PC-9 (cell line): ENCODE measurements around the gene GPR50. TPM values are rescaled to one million over a fixed set of nuclear protein-coding genes. Genes with fewer than 3 reads are reported as not detected.

Experiments
- BruUV-seq: library from RNA; stranded (reverse); fragments of 400-500 nt; replicated peaks from 2 replicates; lab custom pipeline; 2021; lab: Mats Ljungman, UMichigan
- CTCF ChIA-PET: fragments of 300-600 bp; sonication (Branson Sonifier 250); formaldehyde crosslinking; loops from one replicate; lab custom pipeline; 2022; ENCODE audit warnings: antibody characterized with exemption; lab: Charles Lee
- POLR2A ChIA-PET: fragments of 300-600 bp; sonication (Branson Sonifier 250); formaldehyde crosslinking; loops from one replicate; lab custom pipeline; 2022; ENCODE audit warnings: antibody characterized with exemption; ENCODE audit not compliant: unreplicated experiment; lab: Charles Lee
- DNase-seq, 2 experiments: peaks; one replicate each; pipeline versions ENCODE4 v3.0.0 to v3.0.0-alpha.2; 2015 to 2022; ENCODE audit warnings: mixed read lengths in 1 of 2
- H2AFZ ChIP-seq: fragments of 200-600 bp; sonication (generic); 2 replicates; pipeline ENCODE4 v1.8.1; 2017; ENCODE audit warnings: antibody characterized with exemption
- H3F3A ChIP-seq: fragments of 200-600 bp; sonication (generic); 2 replicates; pipeline ENCODE4 v1.8.1; 2017; ENCODE audit warnings: antibody characterized with exemption, mild to moderate bottlenecking, low read depth; ENCODE audit not compliant: insufficient read depth
- H3K27ac ChIP-seq: fragments of 200-600 bp; sonication (generic); 2 replicates; pipeline ENCODE4 v1.6.1; 2016; ENCODE audit warnings: mixed run types
- H3K27me3 ChIP-seq: fragments of 200-600 bp; sonication (generic); 2 replicates; pipeline ENCODE4 v1.6.1; 2016; ENCODE audit warnings: low read depth, mixed run types; ENCODE audit not compliant: insufficient read depth
- H3K36me3 ChIP-seq: fragments of 200-600 bp; sonication (generic); 2 replicates; pipeline ENCODE4 v1.6.1; 2016; ENCODE audit warnings: low read depth, mixed run types
- H3K4me1 ChIP-seq: fragments of 200-600 bp; sonication (generic); replicated peaks from 2 replicates; pipeline ENCODE4 v1.6.1; 2016; ENCODE audit warnings: mixed run types; ENCODE audit not compliant: insufficient read depth
- H3K4me2 ChIP-seq: fragments of 200-600 bp; sonication (generic); 2 replicates; pipeline ENCODE4 v1.6.1; 2017; ENCODE audit warnings: mixed run types
- H3K4me3 ChIP-seq: fragments of 200-600 bp; sonication (generic); 2 replicates; pipeline ENCODE4 v1.6.1; 2016; ENCODE audit warnings: mixed run types
- H3K79me2 ChIP-seq: fragments of 200-600 bp; sonication (generic); 2 replicates; pipeline ENCODE4 v1.6.1; 2017; ENCODE audit warnings: low read depth, mixed run types
- H3K9me2 ChIP-seq: fragments of 200-600 bp; sonication (generic); 2 replicates; pipeline ENCODE4 v1.8.1; 2017; ENCODE audit warnings: mild to moderate bottlenecking; ENCODE audit not compliant: insufficient read depth
- H3K9me3 ChIP-seq: fragments of 200-600 bp; sonication (generic); 2 replicates; pipeline ENCODE4 v1.8.1; 2016; ENCODE audit warnings: low read depth; ENCODE audit not compliant: insufficient read depth
- H4K20me1 ChIP-seq: fragments of 200-600 bp; sonication (generic); 2 replicates; pipeline ENCODE4 v1.8.1; 2017; ENCODE audit not compliant: insufficient read depth
- EZH2 ChIP-seq: fragments of 200-600 bp; sonication (generic); IDR thresholded peaks from 2 replicates; pipeline ENCODE4 v1.8.0; 2017; ENCODE audit warnings: antibody characterized with exemption, low read depth
- intact Hi-C: fragments of 100-400 bp; cut with micrococcal nuclease; formaldehyde crosslinking; loops from one replicate; pipeline ENCODE4 v1.10.0; 2022; ENCODE audit not compliant: unreplicated experiment
- total RNA-seq: library from RNA; stranded (reverse); gene quantifications from 2 replicates; pipeline ENCODE4 v1.2.3, GENCODE V29; 2021
- TF ChIP-seq, protein P1 (sequence below): fragments of 200-600 bp; sonication (generic); conservative IDR thresholded peaks from 2 replicates; pipeline ENCODE4 v1.6.1; 2017; ENCODE audit warnings: mixed run types, antibody characterized with exemption, mild to moderate bottlenecking, moderate library complexity

GPR50 gene
- total RNA-seq, 1 experiment from 2014 or later, result not detected

DNA sequence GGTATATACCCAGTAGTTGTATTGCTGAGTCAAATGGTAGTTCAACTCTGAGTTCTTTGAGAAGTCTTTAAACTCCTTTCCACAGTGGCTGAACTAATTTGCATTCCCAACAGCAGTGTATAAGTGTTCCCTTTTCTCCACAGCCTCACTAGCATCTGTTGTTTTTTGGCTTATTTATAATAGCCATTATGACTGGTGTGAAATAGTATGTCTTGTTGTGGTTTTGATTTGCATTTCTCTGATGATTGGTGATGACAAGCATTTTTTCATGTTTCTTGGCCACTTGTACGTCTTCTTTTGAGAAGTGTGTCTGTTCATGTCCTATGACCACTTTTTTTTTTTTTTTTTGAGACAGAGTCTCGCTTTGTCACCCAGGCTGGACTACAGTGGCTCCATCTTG is 30.5 kb downstream of the GPR50 start:
- Histone ChIP-seq H3K4me2 (no peak overlapping the region), H3K9me3 (no peaks in the 10 kb centered on the region), H4K20me1 (no peaks in the 10 kb centered on the region), H3K4me1 (no peaks in the 10 kb centered on the region), H3K4me3 (no peak overlapping the region), H3K9me2 (peaks cover 5% of the 10 kb centered on the region; the same call in 1 of the 2 replicates), H3F3A (no peaks in the 10 kb centered on the region), H2AFZ (no peak overlapping the region), H3K27me3 (no peaks in the 10 kb centered on the region; the same call in 1 of the 2 replicates), H3K36me3 (no peaks in the 10 kb centered on the region), H3K27ac (no peak overlapping the region), H3K79me2 (no peaks in the 10 kb centered on the region)
- TF ChIP-seq EZH2, result no peak
- TF ChIP-seq, protein P1, sequence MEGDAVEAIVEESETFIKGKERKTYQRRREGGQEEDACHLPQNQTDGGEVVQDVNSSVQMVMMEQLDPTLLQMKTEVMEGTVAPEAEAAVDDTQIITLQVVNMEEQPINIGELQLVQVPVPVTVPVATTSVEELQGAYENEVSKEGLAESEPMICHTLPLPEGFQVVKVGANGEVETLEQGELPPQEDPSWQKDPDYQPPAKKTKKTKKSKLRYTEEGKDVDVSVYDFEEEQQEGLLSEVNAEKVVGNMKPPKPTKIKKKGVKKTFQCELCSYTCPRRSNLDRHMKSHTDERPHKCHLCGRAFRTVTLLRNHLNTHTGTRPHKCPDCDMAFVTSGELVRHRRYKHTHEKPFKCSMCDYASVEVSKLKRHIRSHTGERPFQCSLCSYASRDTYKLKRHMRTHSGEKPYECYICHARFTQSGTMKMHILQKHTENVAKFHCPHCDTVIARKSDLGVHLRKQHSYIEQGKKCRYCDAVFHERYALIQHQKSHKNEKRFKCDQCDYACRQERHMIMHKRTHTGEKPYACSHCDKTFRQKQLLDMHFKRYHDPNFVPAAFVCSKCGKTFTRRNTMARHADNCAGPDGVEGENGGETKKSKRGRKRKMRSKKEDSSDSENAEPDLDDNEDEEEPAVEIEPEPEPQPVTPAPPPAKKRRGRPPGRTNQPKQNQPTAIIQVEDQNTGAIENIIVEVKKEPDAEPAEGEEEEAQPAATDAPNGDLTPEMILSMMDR, result no peak
- no peak for DNase-seq
- POLR2A ChIA-PET, result no interaction called here
- CTCF ChIA-PET, result no interaction called here
- intact Hi-C loops, result no loop called here
- no TSS peak for BruUV-seq

DNA sequence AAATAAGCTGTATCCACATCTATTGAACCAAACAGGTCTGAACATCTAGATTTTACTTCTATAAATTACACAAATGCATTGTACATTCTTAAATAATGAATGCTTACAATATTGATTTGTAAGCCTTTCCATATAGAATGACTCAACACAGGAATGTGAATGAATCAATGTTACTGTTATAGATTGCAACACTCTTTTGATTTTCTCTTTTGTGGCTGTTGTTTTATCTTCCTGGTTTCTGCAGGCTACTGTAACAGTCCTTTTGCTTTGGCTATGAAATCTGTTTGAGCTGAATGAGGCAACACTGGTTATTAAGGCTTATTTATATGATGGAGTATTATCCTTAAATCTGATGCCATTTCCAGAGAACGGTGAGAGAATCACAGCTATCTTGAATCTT is 49.5 kb downstream of the GPR50 start:
- POLR2A ChIA-PET, result no interaction called here
- Histone ChIP-seq H3K36me3 (no peaks in the 10 kb centered on the region), H2AFZ (no peak overlapping the region), H3K9me3 (no peaks in the 10 kb centered on the region), H3K4me2 (no peak overlapping the region), H4K20me1 (no peaks in the 10 kb centered on the region), H3K4me1 (no peaks in the 10 kb centered on the region), H3K27ac (no peak overlapping the region), H3K79me2 (no peaks in the 10 kb centered on the region), H3K4me3 (no peak overlapping the region), H3K9me2 (no peaks in the 10 kb centered on the region), H3K27me3 (peaks cover 74% of the 10 kb centered on the region), H3F3A (no peaks in the 10 kb centered on the region)
- BruUV-seq, result no TSS peak
- CTCF ChIA-PET, result no interaction called here
- no peak for DNase-seq
- no peak for TF ChIP-seq EZH2
- TF ChIP-seq, protein P1, result no peak
- intact Hi-C loops, result no loop called here

DNA sequence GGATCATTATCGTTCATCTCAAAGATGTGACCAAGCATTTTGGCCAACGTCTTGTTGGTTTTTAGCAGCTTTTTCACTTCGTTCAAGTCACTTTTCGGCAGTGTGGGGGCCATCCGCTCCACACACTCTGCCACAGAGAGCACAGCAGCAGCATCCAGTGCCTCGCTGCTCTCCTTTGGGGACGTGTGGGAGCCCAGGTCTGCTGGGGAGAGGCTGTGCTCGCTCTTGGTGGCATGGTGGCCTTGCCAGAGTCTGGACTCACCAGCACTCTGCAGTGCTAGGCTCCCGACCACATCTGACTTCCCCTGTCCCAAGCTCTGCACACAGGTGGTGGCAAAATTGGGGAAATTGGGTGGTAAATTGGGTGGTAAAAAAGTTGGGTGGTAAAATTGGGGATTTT is 50.6 kb downstream of the GPR50 start:
- Histone ChIP-seq H3K27ac (no peak overlapping the region), H3K9me3 (no peaks in the 10 kb centered on the region), H3K4me1 (no peaks in the 10 kb centered on the region), H3K79me2 (no peaks in the 10 kb centered on the region), H4K20me1 (no peaks in the 10 kb centered on the region), H3K9me2 (no peaks in the 10 kb centered on the region), H3K36me3 (no peaks in the 10 kb centered on the region), H3K4me2 (no peak overlapping the region), H2AFZ (no peak overlapping the region), H3K27me3 (peaks cover 78% of the 10 kb centered on the region), H3F3A (no peaks in the 10 kb centered on the region), H3K4me3 (no peak overlapping the region)
- no peak for TF ChIP-seq EZH2
- TF ChIP-seq, protein P1, result no peak
- intact Hi-C loops, result no loop called here
- ChIA-PET CTCF (no interaction called here), POLR2A (no interaction called here)
- no TSS peak for BruUV-seq
- DNase-seq, result no peak
